Mesothelial cell of epicardium (in vitro differentiated cells): ENCODE data around the gene DIP2C. TPM values are rescaled to one million over a fixed set of nuclear protein-coding genes. Genes with fewer than 3 reads are reported as not detected.

ENCODE experiments used
- DNase-seq, 2 experiments: peaks; one replicate each; pipeline ENCODE4 v3.0.0; 2021; ENCODE audit warnings: low spot score in 2 of 2; ENCODE audit not compliant: unreplicated experiment in 2 of 2
- H3K27ac Mint-ChIP-seq: 2 replicates; pipeline ENCODE4 v1.8.0; 2021; ENCODE audit warnings: mixed read lengths
- H3K27me3 Mint-ChIP-seq: 2 replicates; pipeline ENCODE4 v1.8.0; 2021; ENCODE audit warnings: low read depth, mixed read lengths
- H3K36me3 Mint-ChIP-seq: 2 replicates; pipeline ENCODE4 v1.8.0; 2021; ENCODE audit warnings: mixed read lengths
- H3K4me1 Mint-ChIP-seq: 2 replicates; pipeline ENCODE4 v1.8.0; 2021; ENCODE audit warnings: mixed read lengths
- H3K4me3 Mint-ChIP-seq: 2 replicates; pipeline ENCODE4 v1.8.0; 2021; ENCODE audit warnings: mild to moderate bottlenecking, moderate library complexity, mixed read lengths
- H3K9me3 Mint-ChIP-seq: 2 replicates; pipeline ENCODE4 v1.8.0; 2021; ENCODE audit warnings: mixed read lengths
- total RNA-seq: library from RNA; stranded (reverse); gene quantifications from 3 replicates; pipeline ENCODE4 v1.2.1, GENCODE V29; 2021
- TF ChIP-seq, protein P1 (sequence below): fragments of 200-600 bp; sonication (generic); IDR thresholded peaks from one replicate; pipeline ENCODE4 v1.5.0; 2021; ENCODE audit warnings: antibody characterized with exemption; ENCODE audit not compliant: unreplicated experiment

Gene DIP2C
- total RNA-seq, 1 donor from 2014 or later, result 30.3 TPM

GRCh38 chr10:484925-485661 is 204.4 kb downstream of the DIP2C start:
- peak in 1 of 2 experiments; percentile 28 for DNase-seq
- H3K4me1 Mint-ChIP-seq, result peaks cover 23% of the 10 kb centered on the region
- TF ChIP-seq, protein P1, sequence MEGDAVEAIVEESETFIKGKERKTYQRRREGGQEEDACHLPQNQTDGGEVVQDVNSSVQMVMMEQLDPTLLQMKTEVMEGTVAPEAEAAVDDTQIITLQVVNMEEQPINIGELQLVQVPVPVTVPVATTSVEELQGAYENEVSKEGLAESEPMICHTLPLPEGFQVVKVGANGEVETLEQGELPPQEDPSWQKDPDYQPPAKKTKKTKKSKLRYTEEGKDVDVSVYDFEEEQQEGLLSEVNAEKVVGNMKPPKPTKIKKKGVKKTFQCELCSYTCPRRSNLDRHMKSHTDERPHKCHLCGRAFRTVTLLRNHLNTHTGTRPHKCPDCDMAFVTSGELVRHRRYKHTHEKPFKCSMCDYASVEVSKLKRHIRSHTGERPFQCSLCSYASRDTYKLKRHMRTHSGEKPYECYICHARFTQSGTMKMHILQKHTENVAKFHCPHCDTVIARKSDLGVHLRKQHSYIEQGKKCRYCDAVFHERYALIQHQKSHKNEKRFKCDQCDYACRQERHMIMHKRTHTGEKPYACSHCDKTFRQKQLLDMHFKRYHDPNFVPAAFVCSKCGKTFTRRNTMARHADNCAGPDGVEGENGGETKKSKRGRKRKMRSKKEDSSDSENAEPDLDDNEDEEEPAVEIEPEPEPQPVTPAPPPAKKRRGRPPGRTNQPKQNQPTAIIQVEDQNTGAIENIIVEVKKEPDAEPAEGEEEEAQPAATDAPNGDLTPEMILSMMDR, result no peak
- no peak overlapping the region for H3K27ac Mint-ChIP-seq
- no peak overlapping the region for H3K4me3 Mint-ChIP-seq
- no peaks in the 10 kb centered on the region for H3K9me3 Mint-ChIP-seq
- peaks cover 6% of the 10 kb centered on the region for H3K36me3 Mint-ChIP-seq
- no peaks in the 10 kb centered on the region for H3K27me3 Mint-ChIP-seq

DNA sequence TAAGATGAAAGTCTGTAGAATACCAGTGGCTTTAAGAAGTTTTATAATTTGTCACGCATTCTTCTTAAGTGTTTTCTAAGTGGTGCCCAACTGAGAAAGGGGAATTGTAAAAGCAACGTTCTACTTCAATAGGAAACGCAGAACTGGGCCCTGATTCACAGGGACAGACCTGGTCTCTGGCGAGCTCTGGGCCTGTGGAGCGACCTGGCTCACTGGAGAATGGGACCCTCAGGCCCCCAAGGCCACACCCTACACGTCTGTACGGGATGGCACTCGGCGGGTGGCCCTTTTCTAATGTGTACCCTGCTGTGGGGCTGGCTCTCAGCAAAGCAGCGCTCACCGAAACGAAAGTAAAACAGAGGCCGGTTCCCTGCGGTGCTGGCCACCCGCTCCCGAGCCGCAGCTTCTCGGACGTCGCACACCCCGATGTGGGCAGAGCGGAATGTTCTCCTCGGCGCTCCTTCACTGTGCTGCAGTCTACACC is 205.0 kb downstream of the DIP2C start:
- no peaks in the 10 kb centered on the region for H3K9me3 Mint-ChIP-seq
- H3K36me3 Mint-ChIP-seq, result peaks cover 6% of the 10 kb centered on the region
- H3K27me3 Mint-ChIP-seq, result no peaks in the 10 kb centered on the region
- peak in 1 of 2 experiments; percentile 35 for DNase-seq
- H3K4me3 Mint-ChIP-seq, result peak overlapping the region; percentile 10
- peaks cover 22% of the 10 kb centered on the region for H3K4me1 Mint-ChIP-seq
- TF ChIP-seq, protein P1, result no peak
- no peak overlapping the region for H3K27ac Mint-ChIP-seq

DNA sequence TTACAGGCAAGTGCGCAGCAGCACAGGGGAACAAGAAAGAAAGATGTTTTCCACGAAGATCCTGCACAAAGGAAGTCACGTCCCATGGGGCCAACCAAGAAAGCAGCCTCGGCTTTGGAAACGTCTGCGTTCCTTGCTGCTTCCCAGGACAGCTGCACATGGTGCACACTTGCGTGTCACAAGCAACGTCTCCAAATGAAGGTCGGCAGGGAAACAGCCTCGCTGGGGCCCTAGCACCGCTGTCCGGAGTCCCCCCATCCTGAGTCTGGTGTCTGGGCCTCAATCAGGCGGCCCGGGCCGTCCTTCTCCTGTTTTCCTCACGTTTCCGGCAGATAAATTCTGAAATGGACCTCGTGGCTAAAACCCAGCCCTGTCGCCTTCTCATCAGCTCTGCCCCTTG is 206.2 kb downstream of the DIP2C start:
- no peak overlapping the region for H3K27ac Mint-ChIP-seq
- DNase-seq, result peak in 1 of 2 experiments; percentile 30
- peaks cover 11% of the 10 kb centered on the region for H3K36me3 Mint-ChIP-seq
- H3K9me3 Mint-ChIP-seq, result peaks cover 5% of the 10 kb centered on the region
- peaks cover 24% of the 10 kb centered on the region for H3K4me1 Mint-ChIP-seq
- no peak overlapping the region for H3K4me3 Mint-ChIP-seq
- TF ChIP-seq, protein P1, result no peak
- no peaks in the 10 kb centered on the region for H3K27me3 Mint-ChIP-seq

GRCh38 chr10:482848-483247 is 206.6 kb downstream of the DIP2C start:
- H3K36me3 Mint-ChIP-seq, result peaks cover 11% of the 10 kb centered on the region
- no peak overlapping the region for H3K4me3 Mint-ChIP-seq
- H3K9me3 Mint-ChIP-seq, result peaks cover 5% of the 10 kb centered on the region
- peaks cover 24% of the 10 kb centered on the region for H3K4me1 Mint-ChIP-seq
- TF ChIP-seq, protein P1, result no peak
- no peaks in the 10 kb centered on the region for H3K27me3 Mint-ChIP-seq
- no peak for DNase-seq
- no peak overlapping the region for H3K27ac Mint-ChIP-seq

DNA sequence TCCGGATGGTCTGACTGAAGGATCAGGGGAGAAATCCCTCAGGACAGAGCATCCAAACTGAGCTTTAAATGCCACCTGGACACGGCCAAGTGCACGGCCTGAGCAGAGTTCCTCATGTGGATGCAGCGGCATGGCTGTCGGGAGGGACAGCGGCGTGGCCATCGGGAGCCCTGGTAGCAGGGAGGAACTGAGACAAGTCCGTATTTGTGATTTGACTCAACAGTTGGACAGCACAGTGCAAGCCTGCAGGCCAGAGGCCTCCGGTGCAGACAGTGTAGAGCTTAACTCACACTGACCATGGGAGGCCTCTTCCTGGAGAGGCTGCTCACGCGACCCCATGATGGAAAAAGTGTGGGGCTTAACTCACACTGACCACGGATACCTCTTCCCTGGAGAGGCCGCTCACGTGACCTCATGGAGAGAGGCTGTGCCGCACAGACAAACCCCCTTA is 207.4 kb downstream of the DIP2C start:
- Mint-ChIP-seq H3K36me3 (peaks cover 14% of the 10 kb centered on the region), H3K4me3 (no peak overlapping the region), H3K9me3 (peaks cover 8% of the 10 kb centered on the region), H3K27me3 (no peaks in the 10 kb centered on the region), H3K4me1 (peaks cover 24% of the 10 kb centered on the region), H3K27ac (no peak overlapping the region)
- no peak for DNase-seq
- TF ChIP-seq, protein P1, result no peak
